HCT116 (cell line): Measurements from ENCODE around the gene PCBP3. TPM values are rescaled to one million over a fixed set of nuclear protein-coding genes. Genes with fewer than 3 reads are reported as not detected.
"Not testable (repeated sequence)": the region's sequence is repeated elsewhere in the genome, so short reads cannot be mapped to it uniquely, and the experiment has no call there.

Experiments used
- ATAC-seq: fragments of 200-7000 bp; cut with Tn5 transposase; 2 replicates; pipeline ENCODE4 v1.9.1; 2020; ENCODE audit warnings: mild to moderate bottlenecking, moderate library complexity
- BruUV-seq: library from RNA; stranded (reverse); fragments of 400-500 nt; replicated peaks from 2 replicates; lab custom pipeline; 2021; lab: Mats Ljungman, UMichigan
- CTCF ChIA-PET: fragments of 300-600 bp; sonication (Branson Sonifier 250); formaldehyde crosslinking; loops from one replicate; lab custom pipeline; 2021; ENCODE audit warnings: antibody characterized with exemption; lab: Charles Lee
- POLR2A ChIA-PET: fragments of 300-600, 350-600 bp; sonication (Branson Sonifier 250); formaldehyde crosslinking; loops from one replicate; lab custom pipeline; 2021; ENCODE audit warnings: antibody characterized with exemption; lab: Charles Lee
- RAD21 ChIA-PET, 2 experiments: fragments of 300-600 bp; sonication (Branson Sonifier 250); formaldehyde crosslinking; loops; one replicate each; lab custom pipeline; 2023; ENCODE audit warnings: low total read pairs in 2 of 2; ENCODE audit not compliant: uncharacterized antibody in 2 of 2, unreplicated experiment in 2 of 2, low non-redundant PET in 1 of 2; lab: Charles Lee
- DNase-seq: peaks from one replicate; pipeline ENCODE4 v3.0.0-alpha.2; 2010; ENCODE audit warnings: low read depth, low spot score
- H2AFZ ChIP-seq: fragments of 200-600 bp; shearing (Covaris generic), sonication (generic); 2 replicates; pipeline ENCODE4 v1.6.1; 2017; ENCODE audit warnings: low read depth, mixed run types, mixed read lengths, antibody characterized with exemption, low read length; ENCODE audit not compliant: poor library complexity, severe bottlenecking
- H3K27ac ChIP-seq: 2 replicates; pipeline ENCODE4 v1.5.1; 2012; ENCODE audit warnings: low read depth, low read length
- H3K27me3 ChIP-seq: fragments of 200-600 bp; sonication (generic); 2 replicates; pipeline ENCODE4 v1.6.1; 2016; ENCODE audit warnings: mixed run types, low read length, mixed read lengths; ENCODE audit not compliant: insufficient read depth
- H3K36me3 ChIP-seq, 2 experiments: fragments of 200-500 bp in 1 of 2; fragments of 200-600 bp in 1 of 2; sonication (Bioruptor generic) in 1 of 2; sonication (generic) in 1 of 2; 2 replicates each; pipeline versions ENCODE4 v1.5.1 to v1.6.1; 2014 to 2016; ENCODE audit warnings: low read length in 2 of 2, inconsistent platforms in 1 of 2, mixed read lengths in 1 of 2, mixed run types in 1 of 2; ENCODE audit not compliant: insufficient read depth in 2 of 2, control insufficient read depth in 1 of 2
- H3K4me1 ChIP-seq, 2 experiments: fragments of 200-600 bp in 1 of 2; sonication (generic) in 1 of 2; 2 replicates each; pipeline versions ENCODE4 v1.5.1 to v1.6.1; 2012 to 2017; ENCODE audit warnings: low read length in 2 of 2, inconsistent platforms in 1 of 2, mild to moderate bottlenecking in 1 of 2, mixed read lengths in 1 of 2, mixed run types in 1 of 2, moderate library complexity in 1 of 2; ENCODE audit not compliant: insufficient read depth in 2 of 2, control insufficient read depth in 1 of 2
- H3K4me2 ChIP-seq: fragments of 200-600 bp; sonication (generic); 2 replicates; pipeline ENCODE4 v1.6.1; 2017; ENCODE audit warnings: mixed run types, low read length, mixed read lengths
- H3K4me3 ChIP-seq, 2 experiments: fragments of 200-600 bp in 1 of 2; sonication (generic) in 1 of 2; replicated peaks in 1 of 2; 2 replicates each; pipeline ENCODE4 v1.5.1; 2011 to 2016; ENCODE audit warnings: low read length in 2 of 2, control low read depth in 1 of 2, low read depth in 1 of 2, mild to moderate bottlenecking in 1 of 2, mixed read lengths in 1 of 2, mixed run types in 1 of 2
- H3K79me2 ChIP-seq: fragments of 200-600 bp; sonication (generic); 2 replicates; pipeline ENCODE4 v1.6.1; 2017; ENCODE audit warnings: mild to moderate bottlenecking, mixed run types, low read length, moderate library complexity, mixed read lengths; ENCODE audit not compliant: insufficient read depth
- H3K9ac ChIP-seq: fragments of 200-600 bp; sonication (generic); 2 replicates; pipeline ENCODE4 v1.6.1; 2016; ENCODE audit warnings: low read length, mixed read lengths
- H3K9me2 ChIP-seq: fragments of 200-600 bp; sonication (generic), shearing (Covaris generic); 2 replicates; pipeline ENCODE4 v1.6.1; 2017; ENCODE audit warnings: mixed run types, mild to moderate bottlenecking, moderate library complexity; ENCODE audit not compliant: insufficient read depth
- H3K9me3 ChIP-seq, 2 experiments: fragments of 200-500 bp in 1 of 2; fragments of 200-600 bp in 1 of 2; sonication (Bioruptor generic) in 1 of 2; sonication (generic) in 1 of 2; 2 replicates each; pipeline ENCODE4 v1.6.1; 2014 to 2017; ENCODE audit warnings: low read length in 2 of 2, mixed read lengths in 2 of 2, inconsistent platforms in 1 of 2, low read depth in 1 of 2, mild to moderate bottlenecking in 1 of 2, mixed run types in 1 of 2, moderate library complexity in 1 of 2; ENCODE audit not compliant: control insufficient read depth in 1 of 2, insufficient read depth in 1 of 2
- H4K20me1 ChIP-seq: fragments of 200-600 bp; sonication (generic), shearing (Covaris generic); 2 replicates; pipeline ENCODE4 v1.6.1; 2017; ENCODE audit warnings: mixed run types, mild to moderate bottlenecking, moderate library complexity; ENCODE audit not compliant: insufficient read depth
- EGR1 ChIP-seq: IDR thresholded peaks from 2 replicates; pipeline ENCODE4 v1.6.1; 2012; ENCODE audit warnings: low read depth
- EZH2phosphoT487 ChIP-seq: fragments of 200-600 bp; IDR thresholded peaks from 2 replicates; pipeline ENCODE4 v1.6.1; 2018; ENCODE audit warnings: antibody characterized with exemption, borderline replicate concordance
- FOSL1 ChIP-seq: IDR thresholded peaks from 2 replicates; pipeline ENCODE4 v1.6.1; 2012; ENCODE audit warnings: low read depth
- POLR2A ChIP-seq: IDR thresholded peaks from 2 replicates; pipeline ENCODE4 v1.7.0; 2011; ENCODE audit warnings: borderline replicate concordance; ENCODE audit not compliant: insufficient read depth, insufficient read length; ENCODE audit errors: extremely low read depth
- SP1 ChIP-seq: IDR thresholded peaks from 2 replicates; pipeline ENCODE4 v1.6.1; 2012; ENCODE audit warnings: low read depth
- SRF ChIP-seq: IDR thresholded peaks from 2 replicates; pipeline ENCODE4 v1.6.1; 2012; ENCODE audit warnings: low read depth
- TCF7L2 ChIP-seq: IDR thresholded peaks from 2 replicates; pipeline ENCODE4 v1.7.0; 2011; ENCODE audit warnings: borderline replicate concordance, inconsistent platforms; ENCODE audit not compliant: insufficient read depth, insufficient read length; ENCODE audit errors: extremely low read depth
- YY1 ChIP-seq: IDR thresholded peaks from 2 replicates; pipeline ENCODE4 v1.6.1; 2011; ENCODE audit warnings: low read length, low read depth, moderate library complexity, mild to moderate bottlenecking; ENCODE audit not compliant: insufficient replicate concordance; ENCODE audit errors: extremely low read depth
- ZFX ChIP-seq: fragments of 450-650 bp; IDR thresholded peaks from 2 replicates; pipeline ENCODE4 v1.6.1; 2017
- ZNF274 ChIP-seq: fragments of 200-500 bp; sonication (Bioruptor generic); IDR thresholded peaks from 2 replicates; pipeline ENCODE4 v1.6.1; 2014; ENCODE audit warnings: mild to moderate bottlenecking, low read depth, low read length, inconsistent platforms
- intact Hi-C: fragments of 100-400 bp; cut with micrococcal nuclease; formaldehyde crosslinking; loops from 2 replicates; pipeline ENCODE4 v1.10.0; 2022
- total RNA-seq: library from RNA; stranded (reverse); gene quantifications from one replicate; pipeline ENCODE4 v1.2.1, GENCODE V29; 2021; ENCODE audit not compliant: unreplicated experiment
- TF ChIP-seq, protein P1 (sequence below): IDR thresholded peaks from 2 replicates; pipeline ENCODE4 v1.6.1; 2012

The PCBP3 gene
- total RNA-seq, 1 experiment from 2014 or later, result 3.1 TPM

DNA sequence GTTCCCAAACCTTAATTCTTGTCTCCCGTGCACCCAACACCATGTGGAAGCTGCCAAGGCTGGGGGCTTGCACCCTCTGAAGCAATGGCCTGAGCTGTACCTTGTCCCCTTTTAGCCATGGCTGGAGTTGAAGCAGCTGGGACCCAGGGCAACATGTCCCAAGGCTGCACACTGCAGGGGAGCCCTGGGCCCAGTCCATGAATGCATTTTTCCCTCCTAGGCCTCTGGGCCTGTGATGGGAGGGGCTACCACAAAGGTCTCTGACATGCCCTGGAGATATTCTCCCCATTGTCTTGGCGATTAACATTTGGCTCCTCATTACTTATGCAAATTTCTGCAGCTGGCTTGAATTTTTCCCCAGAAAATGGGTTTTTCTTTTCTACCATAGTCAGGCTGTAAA, 317.9 kb downstream of the PCBP3 start:
- CTCF ChIA-PET, RAD21 ChIA-PET, BruUV-seq, H3K9ac ChIP-seq, H3K36me3 ChIP-seq, H3K9me2 ChIP-seq, DNase-seq, intact Hi-C loops, H3K4me1 ChIP-seq, H3K4me2 ChIP-seq, H4K20me1 ChIP-seq, H2AFZ ChIP-seq, POLR2A ChIA-PET, H3K9me3 ChIP-seq, ATAC-seq, H3K4me3 ChIP-seq, H3K79me2 ChIP-seq, H3K27me3 ChIP-seq, H3K27ac ChIP-seq: not testable (repeated sequence)

DNA sequence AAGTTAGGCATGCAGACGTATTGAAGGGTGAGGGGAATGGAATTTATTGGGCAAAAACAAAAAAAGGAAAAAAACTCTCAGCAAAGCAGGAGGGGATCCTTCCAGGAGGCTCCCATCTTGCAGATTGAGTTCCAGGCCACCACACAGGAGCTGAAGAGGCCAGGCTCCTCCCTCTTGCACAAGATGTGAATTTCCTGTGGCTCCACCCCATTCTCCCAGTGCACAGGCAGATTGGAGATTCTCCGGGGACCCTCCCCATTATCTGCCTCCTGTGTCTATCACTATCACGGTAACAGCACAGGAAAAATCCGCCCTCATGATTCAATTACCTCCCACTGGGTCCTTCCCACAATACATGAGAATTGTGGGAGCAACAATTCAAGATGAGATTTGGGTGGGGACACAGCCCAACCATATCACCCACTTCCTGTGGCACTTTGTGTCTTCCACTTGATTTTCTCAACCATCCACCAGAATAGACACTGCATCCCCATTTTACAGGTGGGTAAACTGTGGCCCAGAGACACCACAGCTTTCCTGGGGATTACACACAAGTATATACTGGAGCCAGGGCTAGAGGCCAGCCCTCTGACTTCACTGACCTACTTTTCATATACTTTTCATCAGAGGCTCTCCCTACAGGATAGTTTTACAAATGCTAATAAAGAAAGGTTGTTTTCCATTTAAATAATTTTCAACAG, 319.2 kb downstream of the PCBP3 start:
- H4K20me1 ChIP-seq, result no peaks in the 10 kb centered on the region
- no peaks in the 10 kb centered on the region for H3K36me3 ChIP-seq
- no peaks in the 10 kb centered on the region for H3K79me2 ChIP-seq
- no peaks in the 10 kb centered on the region for H3K4me1 ChIP-seq
- no peaks in the 10 kb centered on the region for H3K9me3 ChIP-seq
- H3K9me2 ChIP-seq, result no peaks in the 10 kb centered on the region
- H3K4me2 ChIP-seq, result no peak overlapping the region
- no peak overlapping the region for H3K4me3 ChIP-seq
- H3K27ac ChIP-seq, result no peak overlapping the region
- no peak overlapping the region for H3K9ac ChIP-seq
- no peak overlapping the region for H2AFZ ChIP-seq
- ATAC-seq (no peak), DNase-seq (no peak)
- intact Hi-C loops, result no loop called here
- BruUV-seq, result no TSS peak
- ChIA-PET RAD21 (no interaction called here), CTCF (no interaction called here), POLR2A (no interaction called here)
- no peak for TF ChIP-seq POLR2A
- TF ChIP-seq FOSL1, result no peak
- no peaks in the 10 kb centered on the region for H3K27me3 ChIP-seq

DNA sequence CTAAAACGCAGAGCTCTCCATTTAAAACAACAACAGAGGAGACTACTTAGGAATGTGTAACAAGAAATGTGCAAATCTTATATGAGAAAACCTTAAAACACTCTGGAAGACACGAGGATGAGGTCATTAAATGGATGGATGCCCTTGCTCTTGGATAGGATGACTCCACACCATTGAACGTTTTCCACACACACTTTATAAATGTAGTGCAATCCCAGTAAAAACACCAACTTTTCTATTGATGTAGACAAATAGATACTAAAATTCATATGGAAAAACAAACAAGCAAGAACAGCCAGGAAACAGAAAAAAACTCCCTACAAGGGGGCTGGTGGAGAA, 319.7 kb downstream of the PCBP3 start:
- H3K79me2 ChIP-seq, result no peaks in the 10 kb centered on the region
- no peak overlapping the region for H2AFZ ChIP-seq
- H3K9ac ChIP-seq, result no peak overlapping the region
- no peak overlapping the region for H3K4me3 ChIP-seq
- POLR2A ChIA-PET, result no interaction called here
- no peaks in the 10 kb centered on the region for H3K36me3 ChIP-seq
- CTCF ChIA-PET, result no interaction called here
- ATAC-seq, result no peak
- H3K9me3 ChIP-seq, result no peaks in the 10 kb centered on the region
- no peaks in the 10 kb centered on the region for H3K27me3 ChIP-seq
- H3K9me2 ChIP-seq, result no peaks in the 10 kb centered on the region
- RAD21 ChIA-PET, result no interaction called here
- no peaks in the 10 kb centered on the region for H4K20me1 ChIP-seq
- intact Hi-C loops, result no loop called here
- H3K4me2 ChIP-seq, result no peak overlapping the region
- H3K4me1 ChIP-seq, result no peaks in the 10 kb centered on the region
- no peak overlapping the region for H3K27ac ChIP-seq
- BruUV-seq, result no TSS peak
- DNase-seq, result no peak
- TF ChIP-seq SP1 (no peak), ZFX (no peak), EGR1 (no peak), EZH2phosphoT487 (no peak), ZNF274 (no peak), POLR2A (no peak), SRF (no peak), TCF7L2 (no peak), YY1 (no peak)
- TF ChIP-seq, protein P1, sequence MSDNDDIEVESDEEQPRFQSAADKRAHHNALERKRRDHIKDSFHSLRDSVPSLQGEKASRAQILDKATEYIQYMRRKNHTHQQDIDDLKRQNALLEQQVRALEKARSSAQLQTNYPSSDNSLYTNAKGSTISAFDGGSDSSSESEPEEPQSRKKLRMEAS, result no peak
